Endothelial cell of hepatic sinusoid (primary cell): ENCODE results near the gene COMMD1.
"Not testable (repeated sequence)": the region's sequence is repeated elsewhere in the genome, so short reads cannot be mapped to it uniquely, and the experiment has no call there.

Experiments used
- in situ Hi-C: cut with HindIII; loops from 2 replicates; pipeline ENCODE4 v1.10.0; 2017; ENCODE audit warnings: low sequenced_read_pairs

The COMMD1 gene

GRCh38 chr2:61961231-61961901 lies 55.9 kb downstream of the COMMD1 start:
- in situ Hi-C loops, result loop anchor here (5.0 kb wide), 1 partner anchor 34 kb away; no protein-coding TSS in a partner anchor

- in situ Hi-C loops, result loop anchor here (5.0 kb wide), 1 partner anchor 35 kb away; no protein-coding TSS in a partner anchor
These were observed 56.9 kb downstream of the COMMD1 start for GRCh38 chr2:61962095-61962984.

- in situ Hi-C loops, result no loop called here
These were observed 60.7 kb downstream of the COMMD1 start for GRCh38 chr2:61966087-61966727.

DNA sequence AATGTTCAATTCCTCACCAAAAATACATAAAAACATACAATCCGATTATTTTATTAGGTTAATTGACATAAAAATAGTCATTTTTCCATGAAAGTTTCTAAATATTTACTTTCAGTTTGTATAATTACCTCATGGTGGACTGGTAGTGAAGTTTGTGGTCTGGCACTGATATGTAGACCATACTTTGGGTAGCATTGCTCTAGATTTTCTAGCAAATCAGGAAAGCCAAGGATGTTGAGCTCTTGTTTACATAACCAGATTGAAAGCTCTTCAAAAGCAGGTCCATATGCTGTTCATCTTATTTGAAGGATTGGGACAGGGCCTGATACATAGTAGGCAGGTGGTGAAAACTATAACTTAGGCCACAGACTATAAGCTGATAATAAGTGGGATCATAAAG lies 61.8 kb downstream of the COMMD1 start:
- in situ Hi-C loops, result no loop called here

DNA sequence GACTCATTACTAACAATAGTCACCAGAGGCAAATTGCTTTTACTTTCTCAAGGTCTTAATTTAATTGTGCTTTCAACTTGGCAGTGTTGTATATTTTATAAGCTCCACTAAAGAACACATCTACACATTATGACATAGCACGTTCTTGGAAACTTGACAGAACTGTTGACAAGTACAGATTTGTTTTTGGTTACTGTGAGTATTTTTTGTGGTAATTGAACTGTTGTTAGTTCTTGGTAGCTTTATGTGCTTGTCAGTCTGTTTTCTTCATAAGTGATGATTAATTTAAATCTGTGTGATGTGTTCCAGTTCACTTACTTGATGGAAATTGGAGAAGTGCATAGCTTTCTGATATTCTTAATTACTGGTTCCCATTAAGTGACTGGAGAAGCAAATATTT lies 63.9 kb downstream of the COMMD1 start:
- in situ Hi-C loops, result no loop called here

DNA sequence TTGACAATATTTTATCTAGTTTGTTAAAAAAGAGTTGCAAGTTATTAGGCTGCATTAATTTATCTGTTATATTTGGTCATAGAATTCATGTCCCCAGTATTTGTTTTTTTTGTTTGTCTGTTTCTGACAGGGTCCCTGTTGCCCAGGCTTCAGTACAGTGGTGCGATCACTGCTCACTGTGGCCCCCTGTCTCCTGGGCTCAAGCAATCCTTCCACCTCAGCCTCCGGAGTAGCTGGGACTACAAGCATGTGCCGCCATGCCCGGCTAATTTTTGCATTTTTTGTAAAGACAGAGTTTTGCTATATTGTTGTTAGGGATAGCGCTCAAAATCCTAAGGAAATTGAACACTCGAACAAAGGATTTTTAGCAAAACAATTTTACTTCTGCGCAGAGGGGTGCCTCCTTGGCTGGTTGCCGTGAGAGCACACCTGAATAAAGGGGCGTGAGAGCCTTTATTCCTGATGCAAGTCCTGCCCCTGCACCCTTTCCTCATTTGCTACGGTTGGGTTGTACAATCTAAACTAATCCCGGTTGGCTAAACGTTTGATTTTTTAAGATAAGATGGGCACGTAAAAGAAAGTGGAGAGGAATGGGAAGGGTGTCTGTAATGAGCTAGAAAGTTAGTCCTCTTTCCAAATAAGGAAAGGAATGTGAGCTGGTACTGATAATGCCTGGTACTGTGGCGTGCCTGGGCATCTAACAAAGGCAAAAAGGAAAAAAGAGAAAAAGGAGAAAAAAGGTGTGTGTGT lies 65.5 kb downstream of the COMMD1 start:
- in situ Hi-C loops, result no loop called here

GRCh38 chr2:61978522-61978921 lies 73.0 kb downstream of the COMMD1 start:
- in situ Hi-C loops, result no loop called here

- in situ Hi-C loops, result no loop called here
These were observed 75.3 kb downstream of the COMMD1 start for GRCh38 chr2:61980758-61981157.

DNA sequence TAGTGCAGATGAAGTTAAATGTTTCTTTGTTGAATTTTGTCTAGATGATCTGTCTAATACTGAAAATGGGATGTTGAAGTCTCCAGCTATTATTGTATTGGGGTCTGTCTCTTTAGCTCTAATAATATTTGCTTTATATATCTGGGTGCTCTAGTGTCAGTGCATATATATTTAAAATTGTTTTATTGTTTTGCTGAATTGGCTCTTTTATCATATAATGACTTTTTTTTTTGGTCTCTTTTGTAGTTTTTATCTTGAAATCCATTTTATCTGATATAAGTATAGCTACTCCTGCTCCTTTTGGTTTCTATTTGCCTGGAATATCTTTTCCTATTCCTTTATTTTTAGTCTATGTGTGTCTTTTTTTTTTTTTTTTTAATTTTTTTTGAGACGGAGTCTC lies 79.2 kb downstream of the COMMD1 start:
- in situ Hi-C loops, result no loop called here

DNA sequence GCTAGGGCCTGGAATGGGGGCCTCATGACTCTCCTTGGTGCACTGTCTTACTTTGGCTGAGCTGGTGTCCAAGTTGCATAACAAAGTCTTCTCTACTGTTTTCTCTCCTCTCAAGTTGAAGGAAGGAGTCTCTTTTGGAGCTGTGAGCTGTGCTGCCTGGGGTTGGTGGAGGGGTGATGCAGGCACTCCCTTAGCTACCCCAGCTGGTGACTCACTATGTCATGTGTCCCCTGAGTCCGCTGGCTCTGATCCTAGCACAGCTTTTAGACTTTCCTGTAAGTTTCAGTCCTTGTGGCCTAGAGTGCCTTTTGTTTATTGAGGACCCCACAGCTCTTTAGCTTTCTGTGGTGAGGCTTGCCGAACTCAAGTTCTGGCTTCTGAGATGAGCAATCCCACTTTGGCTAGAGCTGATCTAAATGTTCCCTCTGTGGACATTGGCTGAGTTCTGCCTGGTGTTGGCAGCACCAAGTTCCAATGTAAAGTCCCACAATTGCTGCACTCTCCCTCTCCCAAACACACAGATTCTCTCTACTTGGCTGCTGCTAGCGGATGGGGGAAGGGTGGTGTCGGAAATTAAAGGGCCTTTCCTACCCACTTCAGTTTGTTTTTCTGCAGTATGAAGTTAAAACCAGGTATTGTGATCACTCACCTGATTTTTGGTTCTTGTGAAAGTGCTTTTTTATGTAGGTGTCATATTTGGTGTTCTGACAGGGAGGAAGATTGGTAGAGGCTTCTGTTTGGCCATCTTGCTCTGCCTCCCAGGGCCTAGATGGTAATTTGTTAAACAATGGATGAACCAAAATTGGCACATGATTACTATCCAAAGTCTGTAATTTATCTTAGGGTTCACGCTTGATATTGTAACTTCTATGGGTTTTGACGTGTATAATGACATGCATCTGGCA lies 83.2 kb downstream of the COMMD1 start:
- in situ Hi-C loops, result no loop called here

DNA sequence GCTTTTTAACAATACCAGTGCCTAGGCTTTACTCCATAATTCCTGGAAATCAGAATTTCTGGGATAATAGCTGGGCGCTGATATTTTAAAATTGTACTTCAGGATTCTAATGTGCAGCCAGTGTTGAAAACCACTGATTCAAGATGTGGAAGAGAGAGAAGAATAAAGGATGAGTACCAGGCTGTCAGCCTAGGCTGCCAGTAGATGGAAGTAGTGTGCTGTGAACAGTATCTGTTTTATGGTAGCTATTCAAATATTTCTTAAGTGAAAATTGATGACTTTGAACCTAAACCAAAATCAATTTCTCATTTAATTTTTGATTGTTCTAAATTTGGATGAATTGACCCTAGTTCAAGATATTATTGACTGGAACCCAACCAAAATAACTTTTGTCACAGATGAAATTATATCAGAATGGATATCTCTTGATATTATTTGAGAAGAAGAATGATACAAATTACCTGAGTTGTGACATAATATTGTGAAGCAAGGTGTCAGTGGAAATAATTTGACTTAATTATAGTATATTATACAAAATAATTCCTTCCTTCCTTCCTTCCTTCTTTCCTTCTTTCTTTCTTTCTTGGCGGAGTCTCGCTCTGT lies 88.0 kb downstream of the COMMD1 start:
- in situ Hi-C loops, result no loop called here

DNA sequence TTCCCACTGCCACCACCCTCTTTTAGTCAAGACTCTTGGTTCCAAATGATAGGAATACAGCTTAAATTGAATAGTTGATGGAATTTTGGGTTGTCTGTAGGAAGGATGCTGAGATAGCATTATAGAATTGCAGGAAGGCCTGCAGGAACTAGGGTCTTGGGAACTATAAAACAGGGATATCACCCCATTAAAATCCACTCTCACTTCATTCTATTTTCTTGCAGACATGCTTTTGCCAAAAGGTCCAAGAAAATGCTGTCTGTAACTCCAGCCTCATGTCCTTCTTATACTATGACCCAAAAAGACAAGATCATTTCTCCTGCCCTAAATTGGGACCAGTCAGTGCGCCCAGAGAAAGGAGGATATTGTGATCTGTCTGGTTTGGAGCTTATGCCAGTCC lies 89.1 kb downstream of the COMMD1 start:
- in situ Hi-C loops, result no loop called here

DNA sequence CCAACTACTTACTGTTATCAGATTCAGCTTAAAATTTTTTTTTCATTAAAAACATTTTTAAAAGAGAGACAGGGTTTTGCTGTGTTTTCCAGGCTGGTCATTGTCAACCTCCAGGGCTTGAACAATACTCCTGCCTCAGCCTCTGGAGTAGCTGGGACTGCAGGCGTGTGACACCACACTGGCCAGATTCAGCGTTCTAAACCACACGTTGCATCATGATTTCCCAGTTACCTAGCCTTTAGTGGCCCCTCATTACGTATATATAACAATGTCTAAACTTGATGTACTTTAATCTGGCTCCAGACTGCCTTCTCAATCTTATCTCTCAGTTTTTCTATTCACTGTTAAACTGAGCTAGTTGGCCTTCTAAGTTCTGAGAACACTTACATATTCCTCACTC lies 89.6 kb downstream of the COMMD1 start:
- in situ Hi-C loops, result loop anchor here (5.0 kb wide), 1 partner anchor 68 kb away; no protein-coding TSS in a partner anchor

DNA sequence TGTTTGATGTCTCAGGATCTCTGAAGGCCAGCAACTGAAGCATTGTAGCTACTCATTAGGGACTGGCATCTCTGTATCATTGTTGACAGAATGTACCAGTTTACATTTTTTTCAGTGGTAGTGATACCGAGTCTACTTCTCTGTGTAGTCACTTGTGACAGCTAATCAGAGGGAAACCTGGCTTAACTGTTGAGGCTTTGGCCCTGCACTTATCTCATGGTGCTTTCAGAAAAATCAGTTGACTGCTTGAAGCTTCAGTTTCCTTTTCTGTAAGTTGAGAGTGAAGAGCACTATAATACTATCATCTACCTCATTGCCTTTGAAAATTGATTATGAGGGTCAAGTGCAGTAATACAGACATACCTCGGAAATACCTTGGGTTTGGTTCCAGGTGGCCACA lies 90.0 kb downstream of the COMMD1 start:
- in situ Hi-C loops, result loop anchor here (5.0 kb wide), 1 partner anchor 68 kb away; no protein-coding TSS in a partner anchor

DNA sequence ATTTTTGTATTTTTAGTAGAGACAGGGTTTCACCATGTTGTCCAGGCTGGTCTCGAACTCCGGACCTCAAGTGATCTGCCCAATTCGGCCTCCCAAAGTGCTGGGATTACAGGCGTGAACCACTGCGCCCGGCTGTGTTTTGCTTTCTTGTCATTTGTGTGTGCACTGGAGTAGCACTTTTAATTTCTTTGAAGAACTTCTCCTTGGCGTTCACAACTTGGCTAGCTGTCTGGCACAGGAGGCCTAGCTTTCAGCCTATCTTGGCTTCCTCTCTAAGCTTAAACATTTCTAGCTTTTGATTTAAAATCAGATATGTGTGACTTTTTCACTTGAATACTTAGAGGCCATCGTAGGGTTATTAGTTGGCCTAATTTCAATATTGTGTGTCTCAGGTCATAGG lies 93.0 kb downstream of the COMMD1 start:
- in situ Hi-C loops, result loop anchor here (5.0 kb wide), 1 partner anchor 71 kb away; no protein-coding TSS in a partner anchor

GRCh38 chr2:62000538-62000937 lies 95.1 kb downstream of the COMMD1 start:
- in situ Hi-C loops, result no loop called here

- in situ Hi-C loops, result no loop called here
These were observed 96.0 kb downstream of the COMMD1 start for GRCh38 chr2:62001431-62001830.

- in situ Hi-C loops, result not testable (repeated sequence)
These were observed 99.0 kb downstream of the COMMD1 start for GRCh38 chr2:62004428-62004827.

DNA sequence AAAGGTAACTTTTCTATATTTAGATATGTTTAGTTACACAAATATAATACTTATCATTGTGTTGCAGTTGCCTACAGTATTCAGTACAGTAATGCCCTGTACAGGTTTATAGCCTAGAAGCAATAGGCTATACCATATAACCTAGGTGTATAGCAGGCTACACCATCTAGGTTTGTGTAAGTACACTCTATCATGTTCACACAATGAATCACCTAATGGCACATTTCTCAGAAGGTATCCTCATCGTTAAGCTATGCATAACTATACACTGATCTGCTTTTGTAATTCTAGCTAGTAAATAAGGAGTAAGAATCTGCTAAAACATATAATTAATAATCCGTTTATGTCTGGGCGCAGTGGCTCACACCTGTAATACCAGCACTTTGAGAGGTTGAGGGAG lies 102.1 kb downstream of the COMMD1 start:
- in situ Hi-C loops, result no loop called here
